D341Med (cell line): Measurements from ENCODE around the gene CBX4.

Experiments used
- DNase-seq: peaks from one replicate; pipeline ENCODE4 v3.0.0; 2012; ENCODE audit warnings: low spot score

CBX4 gene

GRCh38 chr17:79785900-79786810, 53.1 kb downstream of the CBX4 start:
- DNase-seq, result no peak

DNA sequence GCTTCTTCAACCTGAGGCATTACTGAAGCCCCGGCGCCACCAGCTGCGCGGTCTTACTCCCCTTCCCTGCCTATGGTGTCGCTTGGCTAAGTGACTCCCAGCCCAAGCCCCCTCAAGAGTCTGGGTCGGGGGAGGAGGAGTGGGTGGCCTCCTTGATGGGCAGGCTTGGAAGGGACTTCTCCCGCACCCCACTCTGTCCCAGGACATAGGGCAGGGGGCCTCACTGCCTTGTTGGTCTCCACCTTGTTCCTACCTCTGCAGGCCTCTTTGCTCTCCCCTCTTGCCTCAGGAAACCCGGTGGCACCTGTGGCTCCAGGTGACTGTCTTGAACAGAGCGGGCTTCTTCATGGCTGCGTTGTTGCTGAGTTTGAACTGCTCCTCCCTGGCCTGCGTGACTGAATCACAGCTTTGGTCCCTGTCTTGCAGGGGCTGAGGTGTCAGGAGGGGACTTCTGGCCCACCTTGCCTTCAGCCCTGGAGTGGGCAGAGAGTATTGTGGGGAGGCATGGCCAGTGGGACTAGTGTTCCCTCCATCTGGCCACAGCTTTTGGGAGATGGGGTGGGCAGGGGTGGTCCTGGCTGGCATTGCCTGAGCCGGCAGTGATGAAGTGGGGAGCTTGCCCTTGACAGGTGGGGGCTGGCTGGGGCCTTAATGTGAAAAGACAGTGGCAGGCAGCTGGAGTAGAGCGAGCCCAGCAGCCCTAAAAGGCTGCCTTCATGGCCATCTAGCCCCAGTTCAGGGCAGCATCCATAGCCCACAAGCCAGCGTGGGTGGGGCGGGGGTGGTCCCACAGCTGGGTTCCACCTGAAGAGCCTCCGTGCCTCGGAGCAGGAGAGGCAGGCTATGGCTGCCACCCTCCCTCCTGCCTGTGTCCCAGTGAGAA, 54.0 kb downstream of the CBX4 start:
- DNase-seq, result no peak

DNA sequence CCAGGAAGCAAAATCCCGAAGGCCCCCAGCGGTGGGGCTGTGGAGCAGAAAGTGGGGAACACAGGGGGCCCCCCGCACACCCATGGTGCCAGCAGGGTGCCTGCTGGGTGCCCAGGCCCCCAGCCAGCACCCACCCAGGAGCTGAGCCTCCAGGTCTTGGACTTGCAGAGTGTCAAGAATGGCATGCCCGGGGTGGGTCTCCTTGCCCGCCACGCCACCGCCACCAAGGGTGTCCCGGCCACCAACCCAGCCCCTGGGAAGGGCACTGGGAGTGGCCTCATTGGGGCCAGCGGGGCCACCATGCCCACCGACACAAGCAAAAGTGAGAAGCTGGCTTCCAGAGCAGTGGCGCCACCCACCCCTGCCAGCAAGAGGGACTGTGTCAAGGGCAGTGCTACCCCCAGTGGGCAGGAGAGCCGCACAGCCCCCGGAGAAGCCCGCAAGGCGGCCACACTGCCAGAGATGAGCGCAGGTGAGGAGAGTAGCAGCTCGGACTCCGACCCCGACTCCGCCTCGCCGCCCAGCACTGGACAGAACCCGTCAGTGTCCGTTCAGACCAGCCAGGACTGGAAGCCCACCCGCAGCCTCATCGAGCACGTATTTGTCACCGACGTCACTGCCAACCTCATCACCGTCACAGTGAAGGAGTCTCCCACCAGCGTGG, 54.8 kb downstream of the CBX4 start:
- DNase-seq, result no peak

DNA sequence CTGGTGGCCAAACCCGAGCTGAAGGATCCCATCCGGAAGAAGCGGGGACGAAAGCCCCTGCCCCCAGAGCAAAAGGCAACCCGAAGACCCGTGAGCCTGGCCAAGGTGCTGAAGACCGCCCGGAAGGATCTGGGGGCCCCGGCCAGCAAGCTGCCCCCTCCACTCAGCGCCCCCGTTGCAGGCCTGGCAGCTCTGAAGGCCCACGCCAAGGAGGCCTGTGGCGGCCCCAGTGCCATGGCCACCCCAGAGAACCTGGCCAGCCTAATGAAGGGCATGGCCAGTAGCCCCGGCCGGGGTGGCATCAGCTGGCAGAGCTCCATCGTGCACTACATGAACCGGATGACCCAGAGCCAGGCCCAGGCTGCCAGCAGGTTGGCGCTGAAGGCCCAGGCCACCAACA, 55.3 kb downstream of the CBX4 start:
- DNase-seq, result no peak
